GM10266 (cell line): Measurements from ENCODE around the gene TRAPPC5.

Source experiments
- DNase-seq: peaks from one replicate; pipeline ENCODE4 v3.0.0; 2012; ENCODE audit errors: extremely low spot score
- TF ChIP-seq, protein P1 (sequence below): IDR thresholded peaks from 2 replicates; pipeline ENCODE4 v1.5.1; 2012; ENCODE audit warnings: mild to moderate bottlenecking, low read depth; ENCODE audit not compliant: control insufficient read depth, insufficient read depth; ENCODE audit errors: missing control alignments

TRAPPC5 gene

DNA sequence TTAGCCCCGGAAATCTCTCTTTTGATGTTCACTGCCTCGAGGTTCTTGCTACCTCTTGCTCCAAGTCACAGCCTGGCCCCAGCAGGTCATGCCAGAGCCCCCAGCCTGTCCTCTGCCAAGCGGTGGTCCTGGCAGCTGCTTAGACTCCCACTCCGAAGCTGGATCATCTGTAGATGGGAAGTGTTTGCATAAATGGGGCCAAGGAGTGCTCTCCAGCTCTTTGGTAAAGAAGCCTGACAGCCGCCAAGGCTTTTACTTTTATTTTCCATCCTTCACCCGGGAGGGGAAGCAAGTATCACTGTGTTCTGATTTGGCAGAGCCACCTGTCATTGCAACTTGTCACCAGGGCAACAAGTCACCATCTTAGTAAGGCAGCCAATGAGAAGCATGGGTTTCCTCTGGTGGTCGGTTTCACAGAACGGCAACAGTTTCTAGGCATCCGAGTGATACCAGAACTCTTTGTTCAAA lies 22.4 kb upstream of the TRAPPC5 start:
- DNase-seq, result peak; percentile 94

DNA sequence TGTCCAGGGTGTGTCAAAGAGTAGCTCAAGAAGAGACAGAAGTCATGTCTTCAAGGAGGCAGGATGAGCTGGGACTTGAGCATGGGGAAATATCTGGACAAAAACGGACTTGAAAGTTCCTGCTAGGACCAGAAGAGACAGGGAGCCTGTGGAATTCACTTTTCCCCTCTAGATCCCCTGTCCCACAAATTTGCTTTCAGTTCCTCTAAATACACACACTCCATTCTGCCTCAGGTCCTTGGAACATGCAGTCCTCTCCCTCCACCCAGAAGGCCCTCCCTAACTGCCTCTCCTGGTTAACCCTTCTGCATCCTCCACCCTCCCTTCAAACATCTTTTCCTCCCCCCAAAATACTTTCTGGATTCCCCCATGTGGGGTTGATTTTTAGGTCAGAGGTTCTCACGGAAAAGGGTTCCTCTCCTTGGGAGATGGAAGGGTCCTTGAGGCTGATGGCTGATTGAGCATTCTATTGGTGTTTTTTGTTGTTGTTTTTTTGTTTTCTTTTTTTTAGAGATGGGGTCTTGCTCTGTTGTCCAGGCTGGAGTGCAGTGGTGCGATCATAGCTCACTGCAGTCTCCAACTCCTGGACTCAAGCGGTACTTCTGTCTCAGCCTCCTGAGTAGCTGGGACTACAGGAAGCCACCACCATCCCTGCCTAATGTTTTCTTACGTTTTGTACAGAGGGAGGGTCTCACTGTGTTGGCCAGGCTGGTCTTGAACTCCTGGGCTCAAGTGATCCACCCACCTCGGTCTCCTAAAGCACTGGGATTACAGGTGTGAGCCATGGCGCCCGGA lies 18.7 kb upstream of the TRAPPC5 start:
- TF ChIP-seq, protein P1, sequence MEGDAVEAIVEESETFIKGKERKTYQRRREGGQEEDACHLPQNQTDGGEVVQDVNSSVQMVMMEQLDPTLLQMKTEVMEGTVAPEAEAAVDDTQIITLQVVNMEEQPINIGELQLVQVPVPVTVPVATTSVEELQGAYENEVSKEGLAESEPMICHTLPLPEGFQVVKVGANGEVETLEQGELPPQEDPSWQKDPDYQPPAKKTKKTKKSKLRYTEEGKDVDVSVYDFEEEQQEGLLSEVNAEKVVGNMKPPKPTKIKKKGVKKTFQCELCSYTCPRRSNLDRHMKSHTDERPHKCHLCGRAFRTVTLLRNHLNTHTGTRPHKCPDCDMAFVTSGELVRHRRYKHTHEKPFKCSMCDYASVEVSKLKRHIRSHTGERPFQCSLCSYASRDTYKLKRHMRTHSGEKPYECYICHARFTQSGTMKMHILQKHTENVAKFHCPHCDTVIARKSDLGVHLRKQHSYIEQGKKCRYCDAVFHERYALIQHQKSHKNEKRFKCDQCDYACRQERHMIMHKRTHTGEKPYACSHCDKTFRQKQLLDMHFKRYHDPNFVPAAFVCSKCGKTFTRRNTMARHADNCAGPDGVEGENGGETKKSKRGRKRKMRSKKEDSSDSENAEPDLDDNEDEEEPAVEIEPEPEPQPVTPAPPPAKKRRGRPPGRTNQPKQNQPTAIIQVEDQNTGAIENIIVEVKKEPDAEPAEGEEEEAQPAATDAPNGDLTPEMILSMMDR, result no peak
- DNase-seq, result no peak

More for the DNA sequence above, 22.4 kb upstream of the TRAPPC5 start:
- TF ChIP-seq, protein P1, result no peak

DNA sequence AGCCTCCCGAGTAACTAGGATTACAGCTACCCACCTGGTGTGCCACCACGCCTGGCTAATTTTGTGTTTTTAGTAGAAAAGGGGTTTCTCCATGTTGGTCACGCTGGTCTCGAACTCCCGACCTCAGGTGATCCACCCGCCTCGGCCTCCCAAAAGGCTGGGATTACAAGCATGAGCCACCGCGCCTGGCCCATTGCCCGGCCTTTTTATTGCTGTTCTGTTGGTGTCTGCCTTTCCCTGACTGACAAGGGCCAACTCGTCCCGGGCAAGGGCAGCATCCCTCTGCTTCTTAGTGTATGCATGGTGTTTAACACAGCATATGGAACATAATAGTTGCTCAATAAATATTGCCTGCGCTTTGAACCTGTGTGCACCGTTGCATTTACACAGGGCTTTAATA lies 18.0 kb upstream of the TRAPPC5 start:
- TF ChIP-seq, protein P1, result no peak
- DNase-seq, result no peak

DNA sequence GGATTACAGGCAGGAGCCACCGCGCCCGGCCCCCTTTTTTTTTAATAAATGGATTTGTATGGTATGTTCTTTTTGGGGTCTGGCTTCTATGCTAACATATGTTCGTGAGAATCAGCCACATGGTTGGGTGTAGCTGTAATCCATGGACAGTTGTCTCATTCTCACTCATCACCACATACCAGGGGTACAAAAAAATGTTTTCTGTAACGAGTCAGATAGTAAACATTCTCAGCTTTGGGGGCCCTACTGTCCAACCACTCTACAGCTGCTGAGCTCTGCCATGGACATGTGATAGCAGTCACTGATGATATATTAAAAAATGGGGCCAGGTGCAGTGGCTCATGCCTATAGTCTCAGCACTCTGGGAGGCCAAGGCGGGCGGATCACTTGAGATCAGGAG lies 16.9 kb upstream of the TRAPPC5 start:
- DNase-seq, result no peak
- TF ChIP-seq, protein P1, result no peak

DNA sequence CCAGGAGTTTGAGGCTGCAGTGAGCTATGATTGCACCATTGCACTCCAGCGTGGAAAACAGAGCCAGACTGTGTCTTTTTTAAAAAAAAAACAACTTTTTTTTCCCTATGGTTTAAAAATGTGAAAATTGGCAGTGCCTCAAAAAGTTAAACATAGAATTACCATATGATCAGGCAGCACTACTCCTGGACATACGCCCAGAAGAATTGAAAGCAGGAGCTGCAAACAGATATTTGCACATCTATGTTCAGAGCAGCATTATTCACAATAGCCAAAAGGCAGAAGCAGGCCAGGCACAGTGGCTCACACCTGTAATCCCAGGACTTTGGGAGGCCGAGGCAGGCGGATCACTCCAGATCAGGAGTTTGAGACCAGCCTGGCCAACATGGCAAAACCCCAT lies 15.6 kb upstream of the TRAPPC5 start:
- no peak for DNase-seq

DNA sequence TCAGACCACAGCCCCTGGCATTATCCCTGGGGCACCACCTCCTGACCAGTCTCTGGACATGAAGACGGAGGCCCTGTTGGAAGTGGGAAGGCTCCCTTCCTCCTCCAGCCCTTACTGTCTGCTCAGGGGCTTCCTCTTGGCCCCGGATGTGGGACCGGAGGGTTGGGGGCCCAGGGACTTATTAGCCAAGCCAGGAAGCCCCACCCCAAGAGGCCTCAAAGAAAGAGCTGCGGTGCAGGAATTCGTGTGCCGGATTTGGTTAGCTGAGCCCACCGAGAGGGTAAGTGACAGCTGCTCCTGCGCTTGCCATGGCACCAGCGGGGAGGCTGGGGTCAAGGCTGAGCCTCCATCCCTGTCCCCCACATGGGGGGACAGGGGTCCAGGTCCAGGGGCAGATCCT lies 11.8 kb upstream of the TRAPPC5 start, which contains the start of gene RETN:
Gene RETN (plus strand): TSS at position 208 of the 400 bp plus-strand sequence. CDS start 278 bp downstream, outside the sequence.
- TF ChIP-seq, protein P1, result no peak
- no peak for DNase-seq

More for the DNA sequence above, 15.6 kb upstream of the TRAPPC5 start:
- TF ChIP-seq, protein P1, result no peak

DNA sequence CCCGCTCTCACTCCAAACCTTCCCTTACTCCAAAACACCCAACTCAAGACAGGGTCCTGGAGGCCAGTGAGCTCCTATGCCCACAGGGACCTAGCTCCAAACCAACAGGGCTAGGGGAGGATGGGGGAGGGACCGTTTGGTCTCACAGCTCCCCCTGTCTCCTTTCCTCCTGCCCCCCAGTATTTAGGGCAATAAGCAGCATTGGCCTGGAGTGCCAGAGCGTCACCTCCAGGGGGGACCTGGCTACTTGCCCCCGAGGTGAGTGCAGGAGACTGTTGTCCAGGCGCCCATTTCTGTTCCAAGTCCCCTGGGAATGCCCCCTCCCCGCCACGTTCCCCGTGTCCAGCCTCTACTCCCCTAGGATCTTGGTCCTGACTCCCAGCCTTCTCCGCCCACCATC lies 11.0 kb upstream of the TRAPPC5 start:
- DNase-seq, result no peak
- TF ChIP-seq, protein P1, result no peak
